Glutamatergic neuron (in vitro differentiated cells): ENCODE data around the gene WDR27. TPM values are rescaled to one million over a fixed set of nuclear protein-coding genes. Genes with fewer than 3 reads are reported as not detected.

Experiments used
- DNase-seq: peaks from one replicate; pipeline ENCODE4 v3.0.0; 2022
- H3K27ac Mint-ChIP-seq: one replicate; pipeline ENCODE4 v1.8.0; 2020; ENCODE audit warnings: mild to moderate bottlenecking, mixed read lengths, inconsistent platforms; ENCODE audit not compliant: unreplicated experiment
- H3K27me3 Mint-ChIP-seq: one replicate; pipeline ENCODE4 v1.8.0; 2020; ENCODE audit warnings: mild to moderate bottlenecking, moderate library complexity, mixed read lengths, inconsistent platforms; ENCODE audit not compliant: unreplicated experiment
- H3K36me3 Mint-ChIP-seq: one replicate; pipeline ENCODE4 v1.8.0; 2020; ENCODE audit warnings: mild to moderate bottlenecking, mixed read lengths, inconsistent platforms; ENCODE audit not compliant: unreplicated experiment
- H3K4me1 Mint-ChIP-seq: one replicate; pipeline ENCODE4 v1.8.0; 2020; ENCODE audit warnings: mild to moderate bottlenecking, low read depth, mixed read lengths, inconsistent platforms; ENCODE audit not compliant: unreplicated experiment
- H3K4me3 Mint-ChIP-seq: one replicate; pipeline ENCODE4 v1.8.0; 2020; ENCODE audit warnings: mild to moderate bottlenecking, mixed read lengths, inconsistent platforms; ENCODE audit not compliant: unreplicated experiment
- H3K9me3 Mint-ChIP-seq: one replicate; pipeline ENCODE4 v1.8.0; 2020; ENCODE audit warnings: mild to moderate bottlenecking, moderate library complexity, mixed read lengths, inconsistent platforms; ENCODE audit not compliant: unreplicated experiment
- total RNA-seq: library from RNA; stranded (reverse); fragmentation: NEBNext Ultra II Directional; extraction: Animal tissue kit (Norgen Biotek cat#: 25700); gene quantifications from one replicate; pipeline ENCODE4 v1.2.1, GENCODE V29; 2021; ENCODE audit not compliant: unreplicated experiment
- TF ChIP-seq, protein P1 (sequence below): fragments of 200-600 bp; sonication (generic); IDR thresholded peaks from one replicate; pipeline ENCODE4 v1.5.0; 2021; ENCODE audit not compliant: partially characterized antibody, unreplicated experiment

The WDR27 gene
- total RNA-seq, 1 donor from 2014 or later, result 64.8 TPM

DNA sequence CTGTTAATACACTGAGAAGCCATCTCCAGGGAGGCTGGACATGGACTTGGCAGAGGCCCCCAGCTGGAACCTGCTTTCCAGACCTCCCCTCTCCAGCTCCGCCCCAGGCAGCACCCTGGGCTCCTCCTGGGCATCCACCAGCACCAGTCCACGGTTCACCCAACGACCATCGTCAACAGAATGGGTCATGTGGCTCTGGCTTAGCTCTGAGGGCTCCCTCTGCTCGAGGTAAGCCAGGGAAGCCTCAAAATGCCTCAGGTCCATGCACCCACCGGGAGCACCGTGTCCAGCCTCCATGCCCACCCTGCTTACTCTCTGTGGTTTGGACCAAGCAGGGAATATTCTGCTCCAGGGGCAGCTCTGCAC is 40.5 kb downstream of the WDR27 start:
- Mint-ChIP-seq H3K9me3 (no peaks in the 10 kb centered on the region), H3K4me3 (no peak overlapping the region)
- TF ChIP-seq, protein P1, sequence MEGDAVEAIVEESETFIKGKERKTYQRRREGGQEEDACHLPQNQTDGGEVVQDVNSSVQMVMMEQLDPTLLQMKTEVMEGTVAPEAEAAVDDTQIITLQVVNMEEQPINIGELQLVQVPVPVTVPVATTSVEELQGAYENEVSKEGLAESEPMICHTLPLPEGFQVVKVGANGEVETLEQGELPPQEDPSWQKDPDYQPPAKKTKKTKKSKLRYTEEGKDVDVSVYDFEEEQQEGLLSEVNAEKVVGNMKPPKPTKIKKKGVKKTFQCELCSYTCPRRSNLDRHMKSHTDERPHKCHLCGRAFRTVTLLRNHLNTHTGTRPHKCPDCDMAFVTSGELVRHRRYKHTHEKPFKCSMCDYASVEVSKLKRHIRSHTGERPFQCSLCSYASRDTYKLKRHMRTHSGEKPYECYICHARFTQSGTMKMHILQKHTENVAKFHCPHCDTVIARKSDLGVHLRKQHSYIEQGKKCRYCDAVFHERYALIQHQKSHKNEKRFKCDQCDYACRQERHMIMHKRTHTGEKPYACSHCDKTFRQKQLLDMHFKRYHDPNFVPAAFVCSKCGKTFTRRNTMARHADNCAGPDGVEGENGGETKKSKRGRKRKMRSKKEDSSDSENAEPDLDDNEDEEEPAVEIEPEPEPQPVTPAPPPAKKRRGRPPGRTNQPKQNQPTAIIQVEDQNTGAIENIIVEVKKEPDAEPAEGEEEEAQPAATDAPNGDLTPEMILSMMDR, result no peak

DNA sequence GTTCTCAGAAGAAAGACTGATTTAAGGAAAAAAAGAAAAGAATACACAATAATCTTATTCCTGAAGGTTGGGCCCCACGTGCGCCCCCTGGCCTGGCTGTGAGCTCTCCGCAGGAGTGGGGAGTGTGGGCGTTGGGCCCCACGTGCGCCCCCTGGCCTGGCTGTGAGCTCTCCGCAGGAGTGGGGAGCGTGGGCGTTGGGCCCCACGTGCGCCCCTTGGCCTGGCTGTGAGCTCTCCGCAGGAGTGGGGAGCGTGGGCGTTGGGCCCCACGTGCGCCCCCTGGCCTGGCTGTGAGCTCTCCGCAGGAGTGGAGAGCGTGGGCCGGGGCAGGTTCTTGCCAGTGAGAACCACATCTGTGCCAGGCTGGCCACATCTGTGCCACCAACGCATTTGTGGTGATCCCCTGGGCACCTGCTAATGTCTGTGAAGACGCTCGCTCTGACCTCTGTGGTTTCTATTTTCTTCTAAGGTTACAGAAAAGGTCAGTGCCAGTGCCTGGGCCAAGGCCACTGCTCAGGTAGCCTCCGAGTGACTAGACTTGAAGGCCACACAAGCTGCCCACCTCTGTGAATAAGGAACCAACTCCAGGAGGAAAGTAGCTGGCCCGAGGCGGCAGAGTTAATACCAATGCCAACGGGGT is 41.0 kb downstream of the WDR27 start:
- H3K9me3 Mint-ChIP-seq, result peaks cover 1% of the 10 kb centered on the region
- TF ChIP-seq, protein P1, result no peak
- peaks cover 2% of the 10 kb centered on the region for H3K4me1 Mint-ChIP-seq
- DNase-seq, result no peak
- H3K36me3 Mint-ChIP-seq, result peaks cover 16% of the 10 kb centered on the region
- no peak overlapping the region for H3K4me3 Mint-ChIP-seq
- no peak overlapping the region for H3K27ac Mint-ChIP-seq
- peaks cover 4% of the 10 kb centered on the region for H3K27me3 Mint-ChIP-seq

More for the DNA sequence above, 40.5 kb downstream of the WDR27 start:
- Mint-ChIP-seq H3K27me3 (peaks cover 4% of the 10 kb centered on the region), H3K36me3 (peaks cover 16% of the 10 kb centered on the region), H3K27ac (no peak overlapping the region), H3K4me1 (peaks cover 2% of the 10 kb centered on the region)
- DNase-seq, result no peak

DNA sequence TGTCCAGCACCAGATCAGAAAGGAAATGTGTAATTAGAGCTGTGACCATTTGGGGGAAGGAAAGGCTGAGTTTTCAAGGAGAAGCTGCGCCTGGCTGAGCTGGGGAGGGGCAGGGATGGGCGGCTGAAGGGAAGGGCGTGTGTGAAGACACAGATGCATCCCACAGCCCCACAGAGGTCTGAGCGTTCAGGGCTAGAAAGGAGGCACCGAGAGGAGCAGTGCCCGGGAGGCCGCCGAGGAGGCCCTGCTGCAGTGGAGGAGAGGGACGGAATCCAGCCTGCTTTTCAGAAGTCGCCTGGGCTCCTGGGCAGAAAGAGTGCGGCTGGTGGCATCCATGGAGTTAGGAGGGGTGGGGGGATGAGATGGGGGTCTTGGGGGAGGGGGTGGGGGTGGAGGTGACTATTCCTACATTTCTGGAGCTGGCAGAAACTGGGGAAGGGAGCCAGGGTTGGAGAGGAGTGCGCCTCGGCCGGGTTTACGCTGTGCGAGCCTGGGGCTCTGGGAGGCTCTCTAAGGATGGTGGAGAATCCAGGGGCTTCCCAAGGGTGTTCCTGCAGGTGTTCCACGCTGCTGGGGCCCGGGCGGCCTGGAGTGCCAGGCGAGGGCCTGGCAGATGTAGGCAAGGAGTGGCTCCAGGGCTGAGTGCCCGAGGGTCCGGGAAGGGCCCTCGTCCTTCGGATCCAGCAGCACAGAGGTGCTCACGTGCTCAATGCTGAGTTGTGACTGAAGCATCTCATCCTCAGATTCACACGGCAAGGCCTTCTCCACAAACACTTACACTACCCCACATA is 41.8 kb downstream of the WDR27 start:
- no peak overlapping the region for H3K27ac Mint-ChIP-seq
- H3K9me3 Mint-ChIP-seq, result peaks cover 1% of the 10 kb centered on the region
- no peak overlapping the region for H3K4me3 Mint-ChIP-seq
- TF ChIP-seq, protein P1, result no peak
- peaks cover 5% of the 10 kb centered on the region for H3K4me1 Mint-ChIP-seq
- peaks cover 4% of the 10 kb centered on the region for H3K27me3 Mint-ChIP-seq
- no peak for DNase-seq
- peaks cover 21% of the 10 kb centered on the region for H3K36me3 Mint-ChIP-seq

DNA sequence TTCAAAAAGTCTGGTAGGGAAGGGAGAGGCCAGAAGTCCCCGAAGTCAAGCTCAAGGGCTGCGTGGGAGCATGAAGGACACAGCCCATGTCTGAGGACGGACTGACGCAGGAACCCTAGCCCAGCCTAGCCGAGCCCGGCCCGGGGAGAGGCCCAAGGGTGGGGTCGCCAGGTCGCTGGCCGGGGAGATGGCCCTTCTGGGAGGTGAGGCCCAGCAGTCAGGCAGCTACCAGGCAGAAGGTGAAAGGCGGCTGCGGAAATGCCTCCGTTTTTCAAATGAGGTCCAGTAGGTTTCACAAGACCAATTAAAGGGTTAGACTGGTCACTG is 44.6 kb downstream of the WDR27 start:
- Mint-ChIP-seq H3K4me1 (peaks cover 5% of the 10 kb centered on the region), H3K36me3 (peaks cover 17% of the 10 kb centered on the region), H3K27me3 (peaks cover 8% of the 10 kb centered on the region), H3K27ac (no peak overlapping the region), H3K4me3 (no peak overlapping the region), H3K9me3 (peaks cover 3% of the 10 kb centered on the region)
- DNase-seq, result no peak
- TF ChIP-seq, protein P1, result no peak

DNA sequence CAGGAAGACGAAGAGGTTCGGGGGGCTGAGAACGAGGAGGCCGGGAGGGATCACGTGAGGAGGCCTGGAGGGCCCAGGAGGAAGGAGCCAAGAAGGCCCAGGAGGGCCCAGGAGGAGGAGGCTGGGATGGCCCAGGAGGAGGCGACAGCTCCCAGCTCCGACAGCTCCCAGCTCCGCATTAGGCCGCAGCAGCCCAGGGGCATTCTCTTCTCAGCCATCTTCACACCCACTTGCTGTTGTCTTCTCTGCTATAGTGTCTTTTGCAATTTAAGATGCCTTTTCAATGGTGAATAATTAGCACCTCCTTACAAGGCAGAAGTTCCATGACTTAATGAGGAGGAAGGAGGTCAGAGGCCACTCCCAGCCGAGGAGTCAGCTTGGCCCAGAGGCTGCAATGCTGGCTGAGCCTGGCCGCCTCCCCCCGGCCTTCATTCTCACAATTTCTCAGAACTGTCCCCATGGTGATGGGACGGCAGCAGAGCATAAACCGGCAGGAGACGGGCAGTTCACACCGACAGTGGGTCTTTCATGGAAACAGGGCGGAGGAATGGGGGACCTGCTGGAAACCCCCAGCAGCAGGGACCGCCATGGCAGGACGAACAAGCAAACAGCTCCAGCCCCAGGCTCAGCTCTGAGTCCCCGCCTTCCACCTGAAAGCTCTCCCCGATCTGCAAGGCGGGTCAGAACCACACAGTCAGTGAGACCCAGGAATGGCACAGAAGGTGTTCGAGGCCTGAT is 45.1 kb downstream of the WDR27 start:
- H3K36me3 Mint-ChIP-seq, result peaks cover 17% of the 10 kb centered on the region
- H3K4me1 Mint-ChIP-seq, result peaks cover 5% of the 10 kb centered on the region
- TF ChIP-seq, protein P1, result no peak
- no peak overlapping the region for H3K4me3 Mint-ChIP-seq
- peaks cover 3% of the 10 kb centered on the region for H3K9me3 Mint-ChIP-seq
- H3K27ac Mint-ChIP-seq, result no peak overlapping the region
- peaks cover 10% of the 10 kb centered on the region for H3K27me3 Mint-ChIP-seq
- no peak for DNase-seq
